22Rv1 (cell line): Measurements from ENCODE around the gene RASGEF1C.

Experiments used
- CTCF ChIP-seq: fragments of 450-650 bp; IDR thresholded peaks from 2 replicates; pipeline ENCODE4 v1.5.1; 2017; ENCODE audit warnings: mild to moderate bottlenecking
- ZFX ChIP-seq: fragments of 450-650 bp; IDR thresholded peaks from 2 replicates; pipeline ENCODE4 v1.6.1; 2017; ENCODE audit warnings: antibody characterized with exemption, borderline replicate concordance

GRCh38 chr5:180253036-180253824, 44.2 kb upstream of the RASGEF1C start:
- TF ChIP-seq CTCF = no peak
- TF ChIP-seq ZFX = no peak
